Fibroblast of lung (primary cell): ENCODE measurements around the gene SMLR1. TPM values are rescaled to one million over a fixed set of nuclear protein-coding genes. Genes with fewer than 3 reads are reported as not detected.
A peak's percentile ranks its signal among the peaks of the same experiment; 100 is the strongest.

Experiments
- DNase-seq, 2 donors: peaks; one replicate each; pipeline versions ENCODE4 v3.0.0 to v3.0.0-alpha.2; 2010; ENCODE audit warnings: low read depth in 2 of 2
- H2AFZ ChIP-seq: 2 replicates; pipeline ENCODE4 v1.5.1; 2012; ENCODE audit warnings: low read length, control low read depth, inconsistent platforms
- H3K27ac ChIP-seq: 2 replicates; pipeline ENCODE4 v1.5.1; 2011; ENCODE audit warnings: low read length, control low read depth; ENCODE audit not compliant: insufficient read depth
- H3K27me3 ChIP-seq: 2 replicates; pipeline ENCODE4 v1.5.1; 2011; ENCODE audit warnings: mild to moderate bottlenecking, low read length; ENCODE audit not compliant: control insufficient read depth, insufficient read depth
- H3K36me3 ChIP-seq: 2 replicates; pipeline ENCODE4 v1.5.1; 2011; ENCODE audit warnings: low read length; ENCODE audit not compliant: control insufficient read depth, insufficient read depth
- H3K4me1 ChIP-seq: 2 replicates; pipeline ENCODE4 v1.5.1; 2011; ENCODE audit warnings: low read length; ENCODE audit not compliant: control insufficient read depth, insufficient read depth; ENCODE audit errors: extremely low read depth
- H3K4me2 ChIP-seq: 2 replicates; pipeline ENCODE4 v1.5.1; 2011; ENCODE audit warnings: low read length, control low read depth; ENCODE audit not compliant: insufficient read depth; ENCODE audit errors: extremely low read depth
- H3K4me3 ChIP-seq, 4 experiments: fragments of 200-600 bp in 1 of 4; sonication (generic) in 1 of 4; replicated peaks in 1 of 4; 2 replicates each; pipeline ENCODE4 v1.5.1; 2011 to 2016; ENCODE audit warnings: low read length in 4 of 4, low read depth in 3 of 4, mild to moderate bottlenecking in 3 of 4, control low read depth in 2 of 4, inconsistent platforms in 1 of 4, mixed read lengths in 1 of 4; ENCODE audit not compliant: insufficient read depth in 1 of 4; ENCODE audit errors: control extremely low read depth in 1 of 4
- H3K79me2 ChIP-seq: 2 replicates; pipeline ENCODE4 v1.5.1; 2012; ENCODE audit warnings: mild to moderate bottlenecking, low read length, inconsistent platforms; ENCODE audit not compliant: control insufficient read depth, insufficient read depth
- H3K9ac ChIP-seq: 2 replicates; pipeline ENCODE4 v1.5.1; 2011; ENCODE audit warnings: mild to moderate bottlenecking, low read length, control low read depth; ENCODE audit not compliant: insufficient read depth
- H3K9me3 ChIP-seq: 2 replicates; pipeline ENCODE4 v1.5.1; 2012; ENCODE audit warnings: low read depth, low read length; ENCODE audit not compliant: control insufficient read depth, insufficient read depth
- H4K20me1 ChIP-seq: 2 replicates; pipeline ENCODE4 v1.5.1; 2011; ENCODE audit warnings: low read length; ENCODE audit not compliant: control insufficient read depth, insufficient read depth; ENCODE audit errors: extremely low read depth
- EZH2 ChIP-seq: IDR thresholded peaks from 2 replicates; pipeline ENCODE4 v1.5.1; 2012; ENCODE audit warnings: low read length, control low read depth, mild to moderate bottlenecking; ENCODE audit errors: missing control alignments
- polyA minus RNA-seq: library from RNA; depleted of rRNA, polyadenylated mRNA; stranded (reverse); fragments of >200 nt; gene quantifications from 2 replicates; pipeline ENCODE4 v1.2.3, GENCODE V29; 2011; ENCODE audit warnings: low replicate concordance
- polyA plus RNA-seq, 2 donors: library from polyadenylated mRNA; depleted of rRNA in 1 of 2; stranded (reverse) in 1 of 2; unstranded in 1 of 2; fragments of >200 nt; gene quantifications; 2 replicates each; pipeline ENCODE4 v1.2.1, GENCODE V29; 2011 to 2012; ENCODE audit warnings: missing spikeins in 1 of 2
- total RNA-seq: library from RNA; depleted of rRNA; stranded (reverse); fragments of >200 nt; gene quantifications from 2 replicates; pipeline ENCODE4 v1.2.1, GENCODE V29; 2014
- TF ChIP-seq, protein P1 (sequence below), 2 donors: IDR thresholded peaks in 1 of 2; conservative IDR thresholded peaks in 1 of 2; 1 replicate in 1 of 2; 2 replicates in 1 of 2; pipeline ENCODE4 v1.5.1; 2011 to 2012; ENCODE audit warnings: low read length in 2 of 2, control low read depth in 1 of 2, inconsistent platforms in 1 of 2, low read depth in 1 of 2, mild to moderate bottlenecking in 1 of 2

SMLR1 gene
- not detected in 2 replicates for total RNA-seq
- not detected in 2 replicates for polyA plus RNA-seq
- not detected in 2 replicates for polyA plus RNA-seq (2012)
- not detected in 2 replicates for polyA minus RNA-seq

- Histone ChIP-seq H3K27ac (no peak within 1 kb of the TSS), H3K4me1 (no peaks in the 10 kb centered on the region), H3K27me3 (no peaks in the 10 kb centered on the region), H3K9ac (no peak within 1 kb of the TSS), H3K9me3 (no peaks in the 10 kb centered on the region), H3K79me2 (no peaks in the 10 kb centered on the region), H3K36me3 (no peaks in the 10 kb centered on the region), H4K20me1 (no peaks in the 10 kb centered on the region), H2AFZ (no peak within 1 kb of the TSS), H3K4me3 (no peak within 1 kb of the TSS), H3K4me2 (no peak within 1 kb of the TSS)
- TF ChIP-seq, protein P1, sequence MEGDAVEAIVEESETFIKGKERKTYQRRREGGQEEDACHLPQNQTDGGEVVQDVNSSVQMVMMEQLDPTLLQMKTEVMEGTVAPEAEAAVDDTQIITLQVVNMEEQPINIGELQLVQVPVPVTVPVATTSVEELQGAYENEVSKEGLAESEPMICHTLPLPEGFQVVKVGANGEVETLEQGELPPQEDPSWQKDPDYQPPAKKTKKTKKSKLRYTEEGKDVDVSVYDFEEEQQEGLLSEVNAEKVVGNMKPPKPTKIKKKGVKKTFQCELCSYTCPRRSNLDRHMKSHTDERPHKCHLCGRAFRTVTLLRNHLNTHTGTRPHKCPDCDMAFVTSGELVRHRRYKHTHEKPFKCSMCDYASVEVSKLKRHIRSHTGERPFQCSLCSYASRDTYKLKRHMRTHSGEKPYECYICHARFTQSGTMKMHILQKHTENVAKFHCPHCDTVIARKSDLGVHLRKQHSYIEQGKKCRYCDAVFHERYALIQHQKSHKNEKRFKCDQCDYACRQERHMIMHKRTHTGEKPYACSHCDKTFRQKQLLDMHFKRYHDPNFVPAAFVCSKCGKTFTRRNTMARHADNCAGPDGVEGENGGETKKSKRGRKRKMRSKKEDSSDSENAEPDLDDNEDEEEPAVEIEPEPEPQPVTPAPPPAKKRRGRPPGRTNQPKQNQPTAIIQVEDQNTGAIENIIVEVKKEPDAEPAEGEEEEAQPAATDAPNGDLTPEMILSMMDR (conservative IDR thresholded peaks at IDR 0.05 in 1 of 2, IDR thresholded peaks at IDR 0.05 in 1 of 2; ENCODE audit: low read depth in 1 of 2, low read length in 2 of 2): no peak
- no peak for TF ChIP-seq EZH2
- DNase-seq: no peak
Observed at GRCh38 chr6:130827247-130828149, at the start of gene SMLR1. TSS of gene SMLR1 (plus strand) at chr6:130827406. CDS start at chr6:130827414, 8 bp downstream.

DNA sequence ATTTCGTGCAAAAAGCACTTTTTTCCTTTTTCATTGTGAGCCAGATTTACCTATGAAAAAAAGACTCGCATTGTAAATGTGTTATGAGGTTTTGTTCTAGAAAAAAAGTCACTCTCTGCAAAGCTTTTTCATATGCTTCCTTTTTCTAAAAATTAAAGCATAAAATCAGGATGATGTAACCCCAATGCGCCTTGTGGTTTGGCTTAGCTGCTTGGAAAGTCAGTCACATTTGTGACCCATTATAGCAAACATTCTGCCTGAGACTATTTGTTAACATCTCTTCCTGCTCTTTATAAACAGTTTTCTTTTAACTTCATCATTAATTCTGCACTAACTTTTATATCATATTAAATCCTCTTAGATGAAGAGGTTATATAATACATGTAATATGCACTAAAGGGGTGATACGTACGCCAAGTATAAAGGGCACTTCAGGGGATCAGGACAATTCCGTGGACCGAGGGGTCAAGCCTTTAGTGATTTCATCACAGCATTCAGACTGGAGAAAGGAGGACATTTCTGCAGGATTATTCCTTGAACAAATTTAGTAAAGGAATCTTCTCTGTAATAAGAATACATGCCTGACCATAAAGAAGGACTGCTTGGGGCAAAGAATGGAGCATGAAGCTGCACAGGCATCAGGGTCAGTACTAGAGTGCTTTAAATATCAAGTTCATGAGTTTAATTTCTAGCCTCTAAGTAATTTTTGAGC is 48.1 kb upstream of the SMLR1 start:
- TF ChIP-seq, protein P1 (conservative IDR thresholded peaks at IDR 0.05 in 1 of 2, IDR thresholded peaks at IDR 0.05 in 1 of 2; ENCODE audit: low read depth in 1 of 2, low read length in 2 of 2): no peak
- TF ChIP-seq EZH2: no peak
- peak; percentile 82 to 87 for DNase-seq
- Histone ChIP-seq H4K20me1 (no peaks in the 10 kb centered on the region), H3K79me2 (no peaks in the 10 kb centered on the region), H3K9ac (no peak overlapping the region), H2AFZ (no peak overlapping the region), H3K27ac (no peak overlapping the region), H3K4me1 (peaks cover 8% of the 10 kb centered on the region), H3K36me3 (no peaks in the 10 kb centered on the region), H3K27me3 (no peaks in the 10 kb centered on the region), H3K9me3 (no peaks in the 10 kb centered on the region), H3K4me2 (peak overlapping the region; percentile 67), H3K4me3 (peak overlapping the region in 2 of 4 experiments; percentile 12 to 21)

- no peaks in the 10 kb centered on the region for H3K9me3 ChIP-seq
- peaks cover 8% of the 10 kb centered on the region for H3K4me1 ChIP-seq
- peak overlapping the region in 1 of 4 experiments; percentile 21 for H3K4me3 ChIP-seq
- H3K79me2 ChIP-seq: no peaks in the 10 kb centered on the region
- TF ChIP-seq, protein P1 (conservative IDR thresholded peaks at IDR 0.05 in 1 of 2, IDR thresholded peaks at IDR 0.05 in 1 of 2; ENCODE audit: low read depth in 1 of 2, low read length in 2 of 2): no peak
- TF ChIP-seq EZH2: no peak
- no peak overlapping the region for H2AFZ ChIP-seq
- H4K20me1 ChIP-seq: no peaks in the 10 kb centered on the region
- H3K27ac ChIP-seq: no peak overlapping the region
- no peaks in the 10 kb centered on the region for H3K27me3 ChIP-seq
- no peaks in the 10 kb centered on the region for H3K36me3 ChIP-seq
- peak overlapping the region; percentile 67 for H3K4me2 ChIP-seq
- DNase-seq: peak in 1 of 2 donors; percentile 25
- no peak overlapping the region for H3K9ac ChIP-seq
Observed at GRCh38 chr6:130779658-130780033, 47.6 kb upstream of the SMLR1 start.
